Spleen (tissue), 11 donors: Measurements from ENCODE around the gene RAB22A. TPM values are rescaled to one million over a fixed set of nuclear protein-coding genes. Genes with fewer than 3 reads are reported as not detected.
A peak's percentile ranks its signal among the peaks of the same experiment; 100 is the strongest.

Experiments used
- DNase-seq: peaks from one replicate; pipeline ENCODE4 v3.0.0-alpha.2; 2020
- H3K27ac ChIP-seq, 8 donors: fragments of 200-600 bp; sonication (generic) in 7 of 8; 1 replicate in 4 of 8; 2 replicates in 4 of 8; pipeline versions ENCODE4 v1.5.0 to v1.8.0; 2016 to 2021; ENCODE audit warnings: inconsistent platforms in 4 of 8, mild to moderate bottlenecking in 4 of 8, moderate library complexity in 1 of 8
- H3K27me3 ChIP-seq, 7 donors: fragments of 200-600 bp; sonication (generic) in 6 of 7; replicated peaks in 1 of 7; 1 replicate in 4 of 7; 2 replicates in 3 of 7; pipeline versions ENCODE4 v1.5.0 to v1.8.0; 2016 to 2021; ENCODE audit warnings: inconsistent platforms in 3 of 7, mild to moderate bottlenecking in 1 of 7
- H3K36me3 ChIP-seq, 6 donors: fragments of 200-600 bp; sonication (generic) in 5 of 6; 1 replicate in 4 of 6; 2 replicates in 2 of 6; pipeline versions ENCODE4 v1.5.0 to v1.8.0; 2016 to 2021; ENCODE audit warnings: inconsistent platforms in 2 of 6
- H3K4me1 ChIP-seq, 6 donors: fragments of 200-600 bp; sonication (generic) in 5 of 6; 1 replicate in 3 of 6; 2 replicates in 3 of 6; pipeline versions ENCODE4 v1.5.0 to v1.8.0; 2016 to 2021; ENCODE audit warnings: inconsistent platforms in 3 of 6
- H3K4me3 ChIP-seq, 8 donors: fragments of 200-600 bp; sonication (generic) in 7 of 8; 1 replicate in 4 of 8; 2 replicates in 4 of 8; pipeline versions ENCODE4 v1.5.0 to v1.8.0; 2016 to 2021; ENCODE audit warnings: inconsistent platforms in 4 of 8, mild to moderate bottlenecking in 4 of 8, moderate library complexity in 2 of 8
- H3K9me3 ChIP-seq, 8 donors: fragments of 200-600 bp; sonication (generic) in 7 of 8; 1 replicate in 4 of 8; 2 replicates in 4 of 8; pipeline versions ENCODE4 v1.5.0 to v1.8.0; 2016 to 2021; ENCODE audit warnings: inconsistent platforms in 4 of 8
- CTCF ChIP-seq, 11 experiments: fragments of 200-600 bp in 7 of 11; fragments of 450-650 bp in 4 of 11; sonication (generic) in 4 of 11; IDR thresholded peaks in 8 of 11; conservative IDR thresholded peaks in 3 of 11; 1 replicate in 7 of 11; 2 replicates in 4 of 11; pipeline versions ENCODE4 v1.4.0 to v1.8.0; 2016 to 2021; ENCODE audit warnings: antibody characterized with exemption in 11 of 11, inconsistent platforms in 4 of 11, mild to moderate bottlenecking in 1 of 11
- POLR2A ChIP-seq, 3 donors: fragments of 450-650 bp; IDR thresholded peaks; one replicate each; pipeline ENCODE4 v1.5.1; 2017; ENCODE audit warnings: antibody characterized with exemption in 3 of 3, mild to moderate bottlenecking in 1 of 3
- POLR2AphosphoS5 ChIP-seq, 3 donors: sonication (generic); formaldehyde crosslinking; IDR thresholded peaks; one replicate each; pipeline ENCODE4 v1.5.1; 2017; ENCODE audit warnings: antibody characterized with exemption in 3 of 3
- WGBS, 5 donors: extraction: QIAGEN DNeasy Blood & Tissue Kit in 3 of 5; methylation state at CpG; one replicate each; pipeline versions ENCODE4 v1.1.5 to v1.1.7; 2013 to 2018; 5-methylcytosine and 5-hydroxymethylcytosine counted together
- intact Hi-C: fragments of 100-400 bp; cut with DNase I; formaldehyde crosslinking; loops from one replicate; pipeline ENCODE4 v1.15.0; 2023; ENCODE audit warnings: low total_unique reads
- polyA plus RNA-seq, 3 donors: library from polyadenylated mRNA; stranded (reverse); fragments of 200-250 nt; gene quantifications; one replicate each; pipeline ENCODE4 v1.2.1, GENCODE V29; 2013
- total RNA-seq, 7 donors: library from RNA; depleted of rRNA in 3 of 7; stranded (reverse); fragments of >200 nt in 3 of 7; fragmentation: NEBNext Ultra II Directional in 4 of 7; extraction: Animal tissue kit (Norgen Biotek cat#: 25700) in 4 of 7; gene quantifications; one replicate each; pipeline versions ENCODE4 v1.1.0 to v1.2.1, GENCODE V29; 2016 to 2021
- donor health status: healthy with polysubstance abuse.
- donor health status: DM: no; HTN: no; CAD: no; lungs with moderate emphysema.
- donor health status: DM: no; HTN: no; CAD: no.
- donor health status: Bipolar disorder and iron deficiency.
- donor health status: healthy.
- donor health status: DM: no; HTN: no; CAD: no.
- donor health status: DM: yes; HTN: yes; CAD: no.

The RAB22A gene
- total and polyA plus RNA-seq, 10 donors, result 4.2 to 22.6 (median 17.5) TPM

- intact Hi-C loops, result loop anchor here (10.0 kb wide), 1 partner anchor 45 kb away; no protein-coding TSS in a partner anchor
- H3K4me3 ChIP-seq, result no peak overlapping the region
- TF ChIP-seq POLR2A (IDR thresholded peaks at IDR 0.05) (no peak), CTCF (IDR thresholded peaks at IDR 0.05 in 8 of 11, conservative IDR thresholded peaks at IDR 0.05 in 3 of 11) (no peak), POLR2AphosphoS5 (IDR thresholded peaks at IDR 0.05) (no peak)
- WGBS, 5 donors, result 93 to 96% (median 94%) methylated on average over 6 of the region's 6 CpGs
- no peaks in the 10 kb centered on the region for H3K9me3 ChIP-seq
- H3K36me3 ChIP-seq, result peaks cover 0 to 7% (median 0%) of the 10 kb centered on the region in 6 donors
- H3K4me1 ChIP-seq, result peaks cover 21 to 98% (median 72%) of the 10 kb centered on the region in 6 donors
- H3K27ac ChIP-seq, result no peak overlapping the region
- H3K27me3 ChIP-seq, result no peaks in the 10 kb centered on the region
- DNase-seq, result no peak
Measured at GRCh38 chr20:58399926-58400325, 90.4 kb downstream of the RAB22A start.

- intact Hi-C loops, result no loop called here
- Histone ChIP-seq H3K9me3 (no peaks in the 10 kb centered on the region), H3K27ac (peak overlapping the region in 3 of 8 donors; percentile 4 to 22 (median 8)), H3K27me3 (no peaks in the 10 kb centered on the region), H3K36me3 (peaks cover 0 to 7% (median 0%) of the 10 kb centered on the region in 6 donors), H3K4me3 (no peak overlapping the region), H3K4me1 (peaks cover 21 to 97% (median 73%) of the 10 kb centered on the region in 6 donors)
- DNase-seq, result no peak
- TF ChIP-seq CTCF (IDR thresholded peaks at IDR 0.05 in 8 of 11, conservative IDR thresholded peaks at IDR 0.05 in 3 of 11) (no peak), POLR2AphosphoS5 (IDR thresholded peaks at IDR 0.05) (no peak), POLR2A (IDR thresholded peaks at IDR 0.05) (no peak)
- WGBS, 5 donors, result 26 to 46% (median 35%) methylated on average over 1 of the region's 1 CpG
Measured at GRCh38 chr20:58401162-58401561, 91.6 kb downstream of the RAB22A start.

GRCh38 chr20:58402305-58402704 lies 92.8 kb downstream of the RAB22A start:
- intact Hi-C loops, result no loop called here
- peaks cover 0 to 7% (median 0%) of the 10 kb centered on the region in 6 donors for H3K36me3 ChIP-seq
- no peaks in the 10 kb centered on the region for H3K27me3 ChIP-seq
- no peaks in the 10 kb centered on the region for H3K9me3 ChIP-seq
- peaks cover 23 to 97% (median 76%) of the 10 kb centered on the region in 6 donors for H3K4me1 ChIP-seq
- TF ChIP-seq POLR2A (IDR thresholded peaks at IDR 0.05), result no peak
- no peak for TF ChIP-seq CTCF (IDR thresholded peaks at IDR 0.05 in 8 of 11, conservative IDR thresholded peaks at IDR 0.05 in 3 of 11)
- no peak for TF ChIP-seq POLR2AphosphoS5 (IDR thresholded peaks at IDR 0.05)
- no peak overlapping the region for H3K4me3 ChIP-seq
- no peak for DNase-seq
- no peak overlapping the region for H3K27ac ChIP-seq
- 79 to 86% (median 82%) methylated on average over 5 of the region's 5 CpGs for WGBS, 5 donors

GRCh38 chr20:58402827-58403226 lies 93.3 kb downstream of the RAB22A start:
- intact Hi-C loops, result no loop called here
- Histone ChIP-seq H3K27me3 (no peaks in the 10 kb centered on the region), H3K36me3 (peaks cover 0 to 3% (median 0%) of the 10 kb centered on the region in 6 donors), H3K9me3 (no peaks in the 10 kb centered on the region), H3K27ac (peak overlapping the region in 3 of 8 donors; percentile 1 to 16 (median 16)), H3K4me1 (peaks cover 26 to 97% (median 78%) of the 10 kb centered on the region in 6 donors), H3K4me3 (no peak overlapping the region)
- TF ChIP-seq POLR2AphosphoS5 (IDR thresholded peaks at IDR 0.05) (no peak), CTCF (IDR thresholded peaks at IDR 0.05 in 8 of 11, conservative IDR thresholded peaks at IDR 0.05 in 3 of 11) (no peak), POLR2A (IDR thresholded peaks at IDR 0.05) (no peak)
- DNase-seq, result no peak
- 83 to 93% (median 88%) methylated on average over 5 of the region's 5 CpGs for WGBS, 5 donors
